IMR-90 (cell line): ENCODE results near the gene LY6G6F. TPM values are rescaled to one million over a fixed set of nuclear protein-coding genes. Genes with fewer than 3 reads are reported as not detected.
A peak's percentile ranks its signal among the peaks of the same experiment; 100 is the strongest.

ENCODE experiments used
- ATAC-seq: fragments of 200-7000 bp; cut with Tn5 transposase; 2 replicates; pipeline ENCODE4 v1.9.1; 2020; ENCODE audit warnings: low read depth, mild to moderate bottlenecking, moderate library complexity
- BruUV-seq: library from RNA; stranded (reverse); fragments of 400-500 nt; replicated peaks from 2 replicates; lab custom pipeline; 2021; lab: Mats Ljungman, UMichigan
- CTCF ChIA-PET: fragments of 300-600 bp; formaldehyde crosslinking; extraction: SDS; loops from one replicate; lab custom pipeline; 2021; ENCODE audit warnings: antibody characterized with exemption; lab: Yijun Ruan, JAX
- POLR2A ChIA-PET: fragments of 300-600 bp; sonication (Branson Sonifier 250); formaldehyde crosslinking; loops from one replicate; lab custom pipeline; 2022; ENCODE audit warnings: antibody characterized with exemption; ENCODE audit not compliant: unreplicated experiment; lab: Charles Lee
- DNase-seq: peaks from one replicate; pipeline ENCODE4 v3.0.0; 2013
- H2AFZ ChIP-seq: replicated peaks from 2 replicates; pipeline ENCODE3; 2013; ENCODE audit warnings: low read length, mild to moderate bottlenecking; ENCODE audit not compliant: poor library complexity
- H2AK5ac ChIP-seq: 2 replicates; pipeline ENCODE4 v1.6.1; 2013; ENCODE audit warnings: low read depth, low read length, inconsistent platforms
- H2AK9ac ChIP-seq: replicated peaks from 2 replicates; pipeline ENCODE3; 2013; ENCODE audit warnings: mild to moderate bottlenecking, low read depth, low read length, moderate library complexity; ENCODE audit not compliant: poor library complexity
- H2BK120ac ChIP-seq: 2 replicates; pipeline ENCODE4 v1.6.1; 2013; ENCODE audit warnings: low read depth, low read length, inconsistent platforms
- H2BK15ac ChIP-seq: 3 replicates; pipeline ENCODE4 v1.6.1; 2013; ENCODE audit warnings: low read depth, low read length, inconsistent platforms
- H2BK20ac ChIP-seq: 2 replicates; pipeline ENCODE4 v1.6.1; 2013; ENCODE audit warnings: low read depth, mild to moderate bottlenecking, inconsistent platforms, low read length, moderate library complexity
- H2BK5ac ChIP-seq: 2 replicates; pipeline ENCODE4 v1.6.1; 2013; ENCODE audit warnings: mild to moderate bottlenecking, low read depth, low read length, inconsistent platforms; ENCODE audit not compliant: poor library complexity, severe bottlenecking
- H3K14ac ChIP-seq: replicated peaks from 2 replicates; pipeline ENCODE4 v1.6.1; 2013; ENCODE audit warnings: low read depth, low read length, inconsistent platforms
- H3K18ac ChIP-seq: 2 replicates; pipeline ENCODE4 v1.6.1; 2013; ENCODE audit warnings: low read depth, low read length, control low read depth
- H3K23ac ChIP-seq: 2 replicates; pipeline ENCODE4 v1.6.1; 2013; ENCODE audit warnings: low read depth, low read length, inconsistent platforms
- H3K27ac ChIP-seq: 2 replicates; pipeline ENCODE4 v1.5.1; 2013; ENCODE audit warnings: mild to moderate bottlenecking, control low read depth, low read length; ENCODE audit not compliant: insufficient read depth
- H3K27me3 ChIP-seq: 2 replicates; pipeline ENCODE4 v1.6.1; 2013; ENCODE audit warnings: low read length; ENCODE audit not compliant: control insufficient read depth, insufficient read depth
- H3K36me3 ChIP-seq: 2 replicates; pipeline ENCODE4 v1.6.1; 2013; ENCODE audit warnings: low read length, mixed read lengths; ENCODE audit not compliant: control insufficient read depth, insufficient read depth
- H3K4ac ChIP-seq: 2 replicates; pipeline ENCODE4 v1.6.1; 2013; ENCODE audit warnings: low read depth, low read length, inconsistent platforms
- H3K4me1 ChIP-seq: 2 replicates; pipeline ENCODE4 v1.6.1; 2013; ENCODE audit warnings: low read length, mixed read lengths; ENCODE audit not compliant: control insufficient read depth, insufficient read depth
- H3K4me2 ChIP-seq: 2 replicates; pipeline ENCODE4 v1.6.1; 2013; ENCODE audit warnings: low read depth, mild to moderate bottlenecking, control low read depth, low read length, moderate library complexity
- H3K4me3 ChIP-seq: 2 replicates; pipeline ENCODE4 v1.5.1; 2013; ENCODE audit warnings: low read depth, mild to moderate bottlenecking, control low read depth, low read length, moderate library complexity; ENCODE audit not compliant: insufficient read depth
- H3K56ac ChIP-seq: 2 replicates; pipeline ENCODE4 v1.6.1; 2013; ENCODE audit warnings: low read length, inconsistent platforms; ENCODE audit not compliant: insufficient read depth; ENCODE audit errors: extremely low read depth
- H3K79me1 ChIP-seq, 2 experiments: 2 replicates each; pipeline ENCODE4 v1.6.1; 2013; ENCODE audit warnings: low read length in 2 of 2, inconsistent platforms in 1 of 2, low read depth in 1 of 2
- H3K9ac ChIP-seq: 2 replicates; pipeline ENCODE4 v1.6.1; 2013; ENCODE audit warnings: low read depth, low read length, control low read depth
- H3K9me1 ChIP-seq: 2 replicates; pipeline ENCODE4 v1.6.1; 2013; ENCODE audit warnings: low read length, inconsistent platforms; ENCODE audit not compliant: insufficient read depth
- H3K9me3 ChIP-seq: 2 replicates; pipeline ENCODE4 v1.6.1; 2013; ENCODE audit warnings: low read length; ENCODE audit not compliant: control insufficient read depth, insufficient read depth
- H4K20me1 ChIP-seq: 2 replicates; pipeline ENCODE4 v1.6.1; 2013; ENCODE audit warnings: low read length, inconsistent platforms; ENCODE audit not compliant: insufficient read depth
- H4K5ac ChIP-seq: 2 replicates; pipeline ENCODE4 v1.6.1; 2013; ENCODE audit warnings: mild to moderate bottlenecking, low read depth, low read length, control low read depth
- H4K8ac ChIP-seq, 2 experiments: 2 replicates each; pipeline ENCODE4 v1.6.1; 2013; ENCODE audit warnings: low read depth in 2 of 2, low read length in 2 of 2, control low read depth in 1 of 2, inconsistent platforms in 1 of 2
- H4K91ac ChIP-seq: 2 replicates; pipeline ENCODE4 v1.6.1; 2013; ENCODE audit warnings: low read depth, low read length, inconsistent platforms; ENCODE audit not compliant: insufficient read depth
- BHLHE40 ChIP-seq: fragments of 150-350 bp; IDR thresholded peaks from 2 replicates; pipeline ENCODE4 v1.6.1; 2016; ENCODE audit warnings: mild to moderate bottlenecking, low read depth, low read length
- CEBPB ChIP-seq: IDR thresholded peaks from 2 replicates; pipeline ENCODE4 v1.6.1; 2012; ENCODE audit warnings: low read depth, low read length, improper control_type of control experiment
- CHD1 ChIP-seq: IDR thresholded peaks from 2 replicates; pipeline ENCODE4 v1.6.1; 2012; ENCODE audit warnings: low read depth, low read length, improper control_type of control experiment
- FOS ChIP-seq: fragments of 150-350 bp; IDR thresholded peaks from 2 replicates; pipeline ENCODE4 v1.6.1; 2016; ENCODE audit warnings: low read depth, low read length
- MAFK ChIP-seq: IDR thresholded peaks from 2 replicates; pipeline ENCODE4 v1.6.1; 2012; ENCODE audit warnings: low read depth, low read length, improper control_type of control experiment
- MAZ ChIP-seq: IDR thresholded peaks from 2 replicates; pipeline ENCODE4 v1.6.1; 2012; ENCODE audit warnings: low read depth, mild to moderate bottlenecking, low read length, improper control_type of control experiment, moderate library complexity, borderline replicate concordance
- MXI1 ChIP-seq: IDR thresholded peaks from 2 replicates; pipeline ENCODE4 v1.6.1; 2012; ENCODE audit warnings: low read depth, mild to moderate bottlenecking, low read length, moderate library complexity, borderline replicate concordance
- POLR2A ChIP-seq: IDR thresholded peaks from 2 replicates; pipeline ENCODE4 v1.6.1; 2012; ENCODE audit warnings: mild to moderate bottlenecking, low read depth, low read length
- RAD21 ChIP-seq: IDR thresholded peaks from 2 replicates; pipeline ENCODE4 v1.6.1; 2012; ENCODE audit warnings: low read length, improper control_type of control experiment
- RFX5 ChIP-seq: IDR thresholded peaks from 2 replicates; pipeline ENCODE4 v1.8.0; 2012; ENCODE audit warnings: low read depth, mild to moderate bottlenecking, low read length, moderate library complexity
- SMC3 ChIP-seq: fragments of 150-350 bp; IDR thresholded peaks from 2 replicates; pipeline ENCODE4 v1.6.1; 2016; ENCODE audit warnings: low read depth, mild to moderate bottlenecking, antibody characterized with exemption, low read length, moderate library complexity
- WGBS, 2 experiments: methylation state at CpG; one replicate each; pipeline versions ENCODE4 v1.1.5 to v1.1.7; 2013; ENCODE audit warnings: missing lambda C conversion rate in 2 of 2; ENCODE audit not compliant: insufficient read length in 1 of 2; ENCODE audit errors: extremely low coverage in 2 of 2; 5-methylcytosine and 5-hydroxymethylcytosine counted together
- dilution Hi-C: fragments of 300-500 bp; cut with HindIII; formaldehyde crosslinking; loops from one replicate; pipeline ENCODE4 v1.14.3; 2018; ENCODE audit warnings: low sequenced_read_pairs; ENCODE audit not compliant: unreplicated experiment
- in situ Hi-C: fragments of 300-500 bp; cut with MboI; formaldehyde crosslinking; loops from 3 replicates; pipeline ENCODE4 v1.14.3; 2019; ENCODE audit warnings: low sequenced_read_pairs, inconsistent platforms, mixed read lengths
- intact Hi-C: fragments of 100-400 bp; cut with micrococcal nuclease; formaldehyde crosslinking; loops from 2 replicates; pipeline ENCODE4 v1.10.0; 2022
- polyA plus RNA-seq, 3 experiments: library from polyadenylated mRNA; depleted of rRNA; stranded (reverse); fragments of >200 nt; gene quantifications; 2 replicates each; pipeline ENCODE4 v1.2.3, GENCODE V29; 2012; ENCODE audit warnings: low replicate concordance in 1 of 3
- total RNA-seq: library from RNA; depleted of rRNA; stranded (reverse); fragments of >200 nt; gene quantifications from 2 replicates; pipeline ENCODE4 v1.2.3, GENCODE V29; 2012
- TF ChIP-seq, protein P1 (sequence below): fragments of 150-350 bp; IDR thresholded peaks from 2 replicates; pipeline ENCODE4 v1.6.1; 2016; ENCODE audit warnings: low read depth, mild to moderate bottlenecking, low read length, moderate library complexity, borderline replicate concordance
- TF ChIP-seq, protein P2 (sequence below): conservative IDR thresholded peaks from 2 replicates; pipeline ENCODE4 v1.5.1; 2012; ENCODE audit warnings: mild to moderate bottlenecking, low read depth, low read length, improper control_type of control experiment
- TF ChIP-seq, protein P3 (sequence below): fragments of 150-350 bp; IDR thresholded peaks from 2 replicates; pipeline ENCODE4 v1.6.1; 2017; ENCODE audit warnings: mild to moderate bottlenecking, antibody characterized with exemption, low read length, low read depth

LY6G6F gene
- total and polyA plus RNA-seq, 2 of the 4 experiments (the other 2 are of a cell fraction), result not detected

DNA sequence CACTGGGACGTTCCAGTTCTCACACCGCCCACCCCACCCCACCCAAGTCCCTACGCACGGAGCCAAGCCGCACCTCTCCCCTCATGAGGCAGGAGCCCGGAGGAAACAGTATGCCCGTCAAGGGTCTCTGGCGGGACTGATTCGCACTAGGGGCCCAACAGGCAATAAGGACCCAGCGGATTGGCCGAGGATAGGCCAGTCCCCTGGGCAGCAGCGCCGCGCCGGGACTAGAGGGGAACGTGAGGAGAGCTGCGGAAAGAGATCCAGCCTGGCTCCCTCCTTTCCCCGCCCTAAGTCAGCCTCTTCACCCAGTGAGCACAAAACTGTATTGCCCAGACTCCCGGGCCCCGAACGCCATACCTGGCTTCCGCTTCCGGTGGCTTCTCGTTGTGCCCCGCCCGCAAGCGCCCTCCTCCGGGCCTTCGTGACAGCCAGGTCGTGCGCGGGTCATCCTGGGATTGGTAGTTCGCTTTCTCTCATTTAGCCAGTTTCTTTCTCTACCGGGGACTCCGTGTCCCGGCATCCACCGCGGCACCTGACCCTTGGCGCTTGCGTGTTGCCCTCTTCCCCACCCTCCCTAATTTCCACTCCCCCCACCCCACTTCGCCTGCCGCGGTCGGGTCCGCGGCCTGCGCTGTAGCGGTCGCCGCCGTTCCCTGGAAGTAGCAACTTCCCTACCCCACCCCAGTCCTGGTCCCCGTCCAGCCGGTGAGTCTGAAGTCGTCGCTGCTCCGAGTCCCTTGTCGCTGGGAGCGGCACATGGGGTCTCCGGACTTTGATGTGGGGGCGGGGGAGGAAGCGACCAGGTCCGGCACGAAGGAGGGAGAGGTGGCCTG lies 40.9 kb upstream of the LY6G6F start, which contains the start of gene CSNK2B:
CSNK2B (plus strand) TSS at position 580 of the 836 bp plus-strand sequence. CDS start 752 bp downstream, outside the sequence.
- peak within 1 kb of the TSS; percentile 90 for H2AFZ ChIP-seq
- H3K27me3 ChIP-seq, result no peaks in the 10 kb centered on the region
- in situ Hi-C loops (no loop called here), intact Hi-C loops (loop anchor here (2.0 kb wide), 1 partner anchor 119 kb away; the partner anchor contains the start of genes ATP6V1G2 and NFKBIL1), dilution Hi-C loops (no loop called here)
- H3K9me1 ChIP-seq, result peaks cover 6% of the 10 kb centered on the region; the same call in 1 of the 2 replicates
- H3K18ac ChIP-seq, result peak within 1 kb of the TSS; percentile 76
- DNase-seq (peak; percentile 96), ATAC-seq (peak; percentile 80)
- peak within 1 kb of the TSS; percentile 83 for H4K5ac ChIP-seq
- peak within 1 kb of the TSS; percentile 93 for H3K23ac ChIP-seq
- H3K27ac ChIP-seq, result peak within 1 kb of the TSS; percentile 97
- no peaks in the 10 kb centered on the region for H3K9me3 ChIP-seq
- peak within 1 kb of the TSS; percentile 93 for H3K14ac ChIP-seq
- H3K36me3 ChIP-seq, result peaks cover 38% of the 10 kb centered on the region
- peaks cover 16 to 86% of the 10 kb centered on the region in 2 experiments for H3K79me1 ChIP-seq
- H3K4ac ChIP-seq, result peak within 1 kb of the TSS; percentile 96
- H4K91ac ChIP-seq, result peak within 1 kb of the TSS; percentile 91
- H4K20me1 ChIP-seq, result peaks cover 5% of the 10 kb centered on the region
- H3K56ac ChIP-seq, result peak within 1 kb of the TSS; percentile 86
- H3K4me1 ChIP-seq, result peaks cover 16% of the 10 kb centered on the region
- peak within 1 kb of the TSS; percentile 96 for H2AK5ac ChIP-seq
- peak within 1 kb of the TSS; percentile 69 for H2BK120ac ChIP-seq
- ChIA-PET CTCF (no interaction called here), POLR2A (no interaction called here)
- H3K4me2 ChIP-seq, result peak within 1 kb of the TSS; percentile 93
- 3% methylated on average over 17 of the region's 63 CpGs; no CpG with 5 or more reads in 1 of the 2 experiments for WGBS, 2 experiments
- no peak within 1 kb of the TSS for H2BK20ac ChIP-seq
- H3K9ac ChIP-seq, result peak within 1 kb of the TSS; percentile 94
- peak within 1 kb of the TSS; percentile 92 for H2BK5ac ChIP-seq
- peak within 1 kb of the TSS; percentile 99 for H2AK9ac ChIP-seq
- peak within 1 kb of the TSS; percentile 95 for H3K4me3 ChIP-seq
- peak within 1 kb of the TSS; percentile 70 to 98 for H4K8ac ChIP-seq
- H2BK15ac ChIP-seq, result peak within 1 kb of the TSS; percentile 10; the same call in 1 of the 3 replicates
- BruUV-seq, result no TSS peak
- TF ChIP-seq, protein P1, sequence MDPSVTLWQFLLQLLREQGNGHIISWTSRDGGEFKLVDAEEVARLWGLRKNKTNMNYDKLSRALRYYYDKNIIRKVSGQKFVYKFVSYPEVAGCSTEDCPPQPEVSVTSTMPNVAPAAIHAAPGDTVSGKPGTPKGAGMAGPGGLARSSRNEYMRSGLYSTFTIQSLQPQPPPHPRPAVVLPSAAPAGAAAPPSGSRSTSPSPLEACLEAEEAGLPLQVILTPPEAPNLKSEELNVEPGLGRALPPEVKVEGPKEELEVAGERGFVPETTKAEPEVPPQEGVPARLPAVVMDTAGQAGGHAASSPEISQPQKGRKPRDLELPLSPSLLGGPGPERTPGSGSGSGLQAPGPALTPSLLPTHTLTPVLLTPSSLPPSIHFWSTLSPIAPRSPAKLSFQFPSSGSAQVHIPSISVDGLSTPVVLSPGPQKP, result no peak
- TF ChIP-seq BHLHE40 (peak; percentile 19; the same call in 1 of the 2 replicates), CHD1 (no peak), MAZ (peak; percentile 63), CEBPB (no peak), SMC3 (no peak), MAFK (no peak), MXI1 (0 out of 2 replicates have a peak, but pooled peaks have one; percentile 8), RAD21 (no peak), POLR2A (peak; percentile 70), FOS (no peak), RFX5 (no peak)
- TF ChIP-seq, protein P2, sequence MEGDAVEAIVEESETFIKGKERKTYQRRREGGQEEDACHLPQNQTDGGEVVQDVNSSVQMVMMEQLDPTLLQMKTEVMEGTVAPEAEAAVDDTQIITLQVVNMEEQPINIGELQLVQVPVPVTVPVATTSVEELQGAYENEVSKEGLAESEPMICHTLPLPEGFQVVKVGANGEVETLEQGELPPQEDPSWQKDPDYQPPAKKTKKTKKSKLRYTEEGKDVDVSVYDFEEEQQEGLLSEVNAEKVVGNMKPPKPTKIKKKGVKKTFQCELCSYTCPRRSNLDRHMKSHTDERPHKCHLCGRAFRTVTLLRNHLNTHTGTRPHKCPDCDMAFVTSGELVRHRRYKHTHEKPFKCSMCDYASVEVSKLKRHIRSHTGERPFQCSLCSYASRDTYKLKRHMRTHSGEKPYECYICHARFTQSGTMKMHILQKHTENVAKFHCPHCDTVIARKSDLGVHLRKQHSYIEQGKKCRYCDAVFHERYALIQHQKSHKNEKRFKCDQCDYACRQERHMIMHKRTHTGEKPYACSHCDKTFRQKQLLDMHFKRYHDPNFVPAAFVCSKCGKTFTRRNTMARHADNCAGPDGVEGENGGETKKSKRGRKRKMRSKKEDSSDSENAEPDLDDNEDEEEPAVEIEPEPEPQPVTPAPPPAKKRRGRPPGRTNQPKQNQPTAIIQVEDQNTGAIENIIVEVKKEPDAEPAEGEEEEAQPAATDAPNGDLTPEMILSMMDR, result no peak
- TF ChIP-seq, protein P3, sequence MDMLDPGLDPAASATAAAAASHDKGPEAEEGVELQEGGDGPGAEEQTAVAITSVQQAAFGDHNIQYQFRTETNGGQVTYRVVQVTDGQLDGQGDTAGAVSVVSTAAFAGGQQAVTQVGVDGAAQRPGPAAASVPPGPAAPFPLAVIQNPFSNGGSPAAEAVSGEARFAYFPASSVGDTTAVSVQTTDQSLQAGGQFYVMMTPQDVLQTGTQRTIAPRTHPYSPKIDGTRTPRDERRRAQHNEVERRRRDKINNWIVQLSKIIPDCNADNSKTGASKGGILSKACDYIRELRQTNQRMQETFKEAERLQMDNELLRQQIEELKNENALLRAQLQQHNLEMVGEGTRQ, result peak; percentile 85
